Measurements from ENCODE around the gene TNK1.
"Not testable (repeated sequence)": the region's sequence is repeated elsewhere in the genome, so short reads cannot be mapped to it uniquely, and the experiment has no call there.

The TNK1 gene

GRCh38 chr17:7380855-7381683 is at the start of gene TNK1:
TNK1 (plus strand) TSS chr17:7381089; CDS start chr17:7382927, 1,838 bp downstream.
- peak; percentile 48 for DNase-seq (ENCODE audit: low spot score)

- DNase-seq (ENCODE audit: low spot score): no peak
Observed at GRCh38 chr17:7332111-7332510, 48.8 kb upstream of the TNK1 start.

GRCh38 chr17:7332600-7333069 is 48.3 kb upstream of the TNK1 start:
- not testable (repeated sequence) for DNase-seq (ENCODE audit: low spot score)

- no peak for DNase-seq (ENCODE audit: low spot score)
Observed at GRCh38 chr17:7334938-7335538, 45.9 kb upstream of the TNK1 start.

- not testable (repeated sequence) for DNase-seq (ENCODE audit: low spot score)
Observed at GRCh38 chr17:7335765-7336164, 45.1 kb upstream of the TNK1 start.

- DNase-seq (ENCODE audit: low spot score): no peak
Observed at GRCh38 chr17:7336240-7337175, 44.4 kb upstream of the TNK1 start, which contains the start of gene ACAP1. ACAP1 (plus strand) TSS chr17:7336529; CDS start chr17:7336735, 206 bp downstream.

GRCh38 chr17:7337600-7337999 is 43.3 kb upstream of the TNK1 start:
- not testable (repeated sequence) for DNase-seq (ENCODE audit: low spot score)

GRCh38 chr17:7340179-7340578 is 40.7 kb upstream of the TNK1 start:
- DNase-seq (ENCODE audit: low spot score): no peak

- DNase-seq (ENCODE audit: low spot score): no peak
Observed at GRCh38 chr17:7341842-7342241, 39.0 kb upstream of the TNK1 start.

- DNase-seq (ENCODE audit: low spot score): no peak
Observed at GRCh38 chr17:7343250-7343649, 37.6 kb upstream of the TNK1 start.

GRCh38 chr17:7346761-7347614 is 33.9 kb upstream of the TNK1 start:
- DNase-seq (ENCODE audit: low spot score): no peak

GRCh38 chr17:7347630-7348477 is 33.0 kb upstream of the TNK1 start:
- DNase-seq (ENCODE audit: low spot score): no peak

- no peak for DNase-seq (ENCODE audit: low spot score)
Observed at GRCh38 chr17:7348478-7349242, 32.2 kb upstream of the TNK1 start.

- DNase-seq (ENCODE audit: low spot score): peak; percentile 97
Observed at GRCh38 chr17:7351665-7352502, 29.0 kb upstream of the TNK1 start, which contains the start of gene KCTD11. KCTD11 (plus strand) TSS chr17:7352162.

- no peak for DNase-seq (ENCODE audit: low spot score)
Observed at GRCh38 chr17:7352503-7352889, 28.4 kb upstream of the TNK1 start.

GRCh38 chr17:7352910-7353635 is 27.8 kb upstream of the TNK1 start:
- no peak for DNase-seq (ENCODE audit: low spot score)

GRCh38 chr17:7354262-7354843 is 26.5 kb upstream of the TNK1 start:
- no peak for DNase-seq (ENCODE audit: low spot score)

All from AG08396 (cell line).